Effector memory CD8-positive, alpha-beta T cell (primary cell): Measurements from ENCODE around the gene TSPOAP1.

Experiments
- ATAC-seq: fragments of 150-1000 bp; cut with Tn5 transposase; replicated peaks from 2 replicates; pipeline ENCODE4 v1.10.0; 2021; ENCODE audit warnings: mild to moderate bottlenecking, moderate library complexity
- DNase-seq, 3 experiments: peaks; one replicate each; pipeline ENCODE4 v3.0.0; 2021
- H3K27ac Mint-ChIP-seq, 2 donors: one replicate each; pipeline ENCODE4 v1.8.0; 2022; ENCODE audit warnings: mild to moderate bottlenecking in 2 of 2, mixed read lengths in 2 of 2, moderate library complexity in 2 of 2
- H3K27me3 Mint-ChIP-seq, 2 donors: one replicate each; pipeline ENCODE4 v1.8.0; 2022; ENCODE audit warnings: mixed read lengths in 2 of 2
- H3K36me3 Mint-ChIP-seq: one replicate; pipeline ENCODE4 v1.8.0; 2022; ENCODE audit warnings: mild to moderate bottlenecking, moderate library complexity, mixed read lengths; ENCODE audit not compliant: insufficient read depth
- H3K4me1 Mint-ChIP-seq, 2 donors: one replicate each; pipeline ENCODE4 v1.8.0; 2022; ENCODE audit warnings: low read depth in 2 of 2, mixed read lengths in 2 of 2
- H3K4me3 Mint-ChIP-seq, 2 donors: one replicate each; pipeline ENCODE4 v1.8.0; 2022; ENCODE audit warnings: mild to moderate bottlenecking in 2 of 2, mixed read lengths in 2 of 2, moderate library complexity in 2 of 2
- H3K9me3 Mint-ChIP-seq, 2 donors: one replicate each; pipeline ENCODE4 v1.8.0; 2022; ENCODE audit warnings: mixed read lengths in 2 of 2

Gene TSPOAP1

DNA sequence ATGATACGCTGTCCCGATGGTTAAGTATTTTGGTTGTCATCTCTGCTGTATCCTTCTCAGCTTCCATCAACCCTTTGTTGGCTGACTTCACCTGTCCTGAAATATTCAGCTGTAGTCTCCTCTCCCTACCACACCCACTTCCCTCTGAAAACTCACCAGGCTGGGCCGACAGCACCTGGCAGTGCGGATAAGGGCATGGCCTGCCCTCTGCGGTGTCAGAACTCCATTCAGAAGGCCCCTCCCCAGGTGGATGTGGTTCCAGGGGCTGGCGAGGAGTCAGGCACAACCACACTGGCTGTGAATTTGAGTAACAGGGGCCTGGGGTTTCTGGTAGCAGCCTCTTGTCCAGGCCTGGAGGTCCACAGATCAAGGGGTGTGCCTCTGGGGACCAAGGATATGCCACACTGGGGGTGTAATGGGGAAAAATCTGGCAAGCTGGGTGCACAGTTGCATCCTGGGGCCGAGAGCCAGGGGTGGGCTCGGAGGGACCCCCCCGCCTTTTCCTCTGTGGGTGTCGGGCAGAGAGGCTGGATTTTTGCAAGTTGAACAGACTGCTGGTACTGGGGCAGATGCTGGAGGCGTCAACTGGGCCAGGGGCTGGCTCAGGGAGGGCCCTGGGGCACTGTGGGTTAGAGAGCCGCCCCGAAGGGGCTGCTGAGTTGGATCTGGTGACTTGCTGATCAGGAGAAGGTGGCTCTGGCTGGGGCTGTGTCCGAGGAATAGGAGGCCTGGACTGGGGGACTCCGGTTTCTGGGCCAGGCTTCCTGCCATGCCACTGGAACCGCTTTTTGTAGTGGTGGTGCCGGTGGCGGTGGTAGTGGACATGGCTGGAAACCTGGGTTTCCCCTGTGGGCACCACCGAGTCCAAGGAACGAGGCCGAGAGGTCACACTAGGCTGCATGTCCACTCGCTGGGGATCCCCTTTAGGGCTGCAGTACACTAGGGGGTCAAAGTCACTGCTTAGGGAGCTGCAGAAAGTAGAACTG lies 29.0 kb upstream of the TSPOAP1 start:
- H3K4me1 Mint-ChIP-seq, result peaks cover 13 to 28% of the 10 kb centered on the region in 2 donors
- peak overlapping the region in 1 of 2 donors; percentile 57 for H3K27ac Mint-ChIP-seq
- H3K36me3 Mint-ChIP-seq, result peaks cover 12% of the 10 kb centered on the region
- H3K27me3 Mint-ChIP-seq, result no peaks in the 10 kb centered on the region
- ATAC-seq (no peak), DNase-seq (no peak)
- H3K4me3 Mint-ChIP-seq, result no peak overlapping the region
- no peaks in the 10 kb centered on the region for H3K9me3 Mint-ChIP-seq

GRCh38 chr17:58356231-58356630 lies 27.6 kb upstream of the TSPOAP1 start:
- H3K27me3 Mint-ChIP-seq, result no peaks in the 10 kb centered on the region
- peaks cover 19 to 32% of the 10 kb centered on the region in 2 donors for H3K4me1 Mint-ChIP-seq
- peak overlapping the region; percentile 2 to 75 for H3K27ac Mint-ChIP-seq
- H3K4me3 Mint-ChIP-seq, result no peak overlapping the region
- ATAC-seq (no peak), DNase-seq (no peak)
- H3K9me3 Mint-ChIP-seq, result no peaks in the 10 kb centered on the region
- H3K36me3 Mint-ChIP-seq, result peaks cover 26% of the 10 kb centered on the region

- Mint-ChIP-seq H3K4me1 (peaks cover 21 to 35% of the 10 kb centered on the region in 2 donors), H3K4me3 (no peak overlapping the region), H3K9me3 (no peaks in the 10 kb centered on the region), H3K36me3 (peaks cover 42% of the 10 kb centered on the region), H3K27ac (peak overlapping the region; percentile 57 to 75), H3K27me3 (no peaks in the 10 kb centered on the region)
- ATAC-seq (no peak), DNase-seq (no peak)
Observed at GRCh38 chr17:58354541-58355216, 26.1 kb upstream of the TSPOAP1 start.

DNA sequence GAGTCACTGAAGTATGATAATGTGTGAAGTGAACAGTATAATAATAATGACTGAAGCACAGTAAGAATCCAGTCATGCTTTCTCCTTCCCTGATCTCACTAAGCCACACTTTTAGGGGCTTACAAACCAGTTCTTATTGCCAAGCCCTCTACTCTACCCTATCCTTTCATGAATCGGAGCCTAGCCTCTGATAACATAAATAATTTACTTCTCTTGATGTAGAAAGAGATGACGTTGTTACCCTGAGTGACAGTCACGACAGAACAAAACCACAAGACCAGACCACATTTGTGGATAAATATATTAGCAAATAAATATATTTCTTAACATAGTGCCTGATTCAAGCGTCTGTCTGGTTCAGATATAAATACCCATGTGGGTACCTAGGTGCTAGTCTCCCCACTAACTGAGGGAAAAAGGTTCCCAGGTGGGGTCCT lies 24.8 kb upstream of the TSPOAP1 start:
- Mint-ChIP-seq H3K27me3 (no peaks in the 10 kb centered on the region), H3K4me1 (peaks cover 28 to 45% of the 10 kb centered on the region in 2 donors), H3K9me3 (no peaks in the 10 kb centered on the region), H3K4me3 (peak overlapping the region; percentile 95 to 96), H3K36me3 (peaks cover 54% of the 10 kb centered on the region), H3K27ac (peak overlapping the region; percentile 94 to 97)
- DNase-seq, result no peak
- ATAC-seq, result no peak

- Mint-ChIP-seq H3K36me3 (peaks cover 59% of the 10 kb centered on the region), H3K27ac (peak overlapping the region; percentile 94 to 97), H3K4me1 (peaks cover 29 to 48% of the 10 kb centered on the region in 2 donors), H3K4me3 (peak overlapping the region; percentile 95 to 96), H3K9me3 (no peaks in the 10 kb centered on the region), H3K27me3 (no peaks in the 10 kb centered on the region)
- peak in 1 of 3 experiments; percentile 15 for DNase-seq
- ATAC-seq, result no peak
Observed at GRCh38 chr17:58352596-58353388, 24.2 kb upstream of the TSPOAP1 start.

DNA sequence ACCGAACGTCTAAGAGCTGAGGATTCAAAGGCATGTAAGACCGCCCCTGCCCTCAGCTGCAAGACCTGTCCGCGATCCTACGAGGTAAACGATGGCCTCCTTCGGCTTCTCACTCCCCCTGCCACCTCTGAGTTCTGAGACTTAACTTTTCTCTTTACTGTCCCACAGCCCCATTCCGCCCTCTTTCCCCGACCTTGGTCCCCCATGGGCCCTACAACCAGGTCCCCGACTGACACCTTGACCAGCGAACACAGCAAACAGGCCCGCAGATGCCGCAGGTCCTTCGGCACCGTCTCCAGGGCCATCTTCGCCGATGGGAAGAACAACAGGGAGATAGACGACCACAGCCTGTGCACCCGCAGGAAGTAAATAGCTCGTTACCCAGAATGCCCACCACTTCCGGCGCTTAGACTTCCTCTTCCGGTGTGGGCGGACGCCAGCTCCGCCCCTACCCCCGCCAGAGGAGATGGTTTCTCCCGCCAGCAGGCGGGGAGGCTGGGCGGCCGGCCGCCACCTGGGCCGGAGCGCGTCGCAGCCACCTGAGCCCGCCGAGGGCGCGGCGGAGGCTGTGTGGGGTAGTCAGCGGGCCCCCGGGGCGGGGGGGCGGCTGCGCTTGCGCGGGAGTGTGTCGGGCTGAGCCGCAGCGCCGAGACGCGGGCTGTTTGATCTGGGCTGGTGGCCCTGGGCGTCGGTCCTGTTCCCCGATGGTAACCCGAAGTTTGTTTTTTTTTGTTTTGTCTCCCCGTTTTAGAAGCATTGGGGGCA lies 23.4 kb upstream of the TSPOAP1 start, which contains the start of gene SUPT4H1:
Gene SUPT4H1 (minus strand): TSS at position 371 of the 765 bp plus-strand sequence. CDS start 66 bp downstream, at position 305.
- Mint-ChIP-seq H3K36me3 (peaks cover 67% of the 10 kb centered on the region), H3K4me3 (peak within 1 kb of the TSS; percentile 95 to 96), H3K9me3 (no peaks in the 10 kb centered on the region), H3K27ac (peak within 1 kb of the TSS; percentile 94 to 97), H3K4me1 (peaks cover 31 to 55% of the 10 kb centered on the region in 2 donors), H3K27me3 (no peaks in the 10 kb centered on the region)
- ATAC-seq (peak; percentile 95), DNase-seq (peak; percentile 87 to 91 (median 91))

- Mint-ChIP-seq H3K4me3 (peak overlapping the region; percentile 95 to 96), H3K27me3 (no peaks in the 10 kb centered on the region), H3K9me3 (no peaks in the 10 kb centered on the region), H3K36me3 (peaks cover 75% of the 10 kb centered on the region), H3K27ac (peak overlapping the region; percentile 94 to 97), H3K4me1 (peaks cover 31 to 57% of the 10 kb centered on the region in 2 donors)
- DNase-seq (no peak), ATAC-seq (no peak)
Observed at GRCh38 chr17:58351182-58351581, 22.6 kb upstream of the TSPOAP1 start.

DNA sequence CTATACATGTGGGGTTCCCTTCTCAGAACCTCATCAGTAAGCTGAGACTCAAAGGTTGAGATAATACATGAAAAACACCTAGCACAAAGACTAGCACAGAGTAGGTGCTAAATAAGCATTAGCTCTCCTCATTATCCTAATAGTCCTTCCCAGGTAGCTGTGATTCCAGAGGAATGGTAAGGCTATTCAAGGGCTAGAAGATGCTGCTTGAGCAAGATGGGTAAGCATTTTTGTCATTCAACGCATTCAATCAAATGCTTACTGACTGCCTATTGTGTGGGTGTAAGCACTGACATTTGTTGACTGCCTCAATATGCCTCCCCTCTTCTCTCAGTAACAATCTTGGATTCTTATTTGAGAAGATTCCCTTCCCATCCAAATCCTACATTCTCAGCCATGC lies 19.4 kb upstream of the TSPOAP1 start:
- Mint-ChIP-seq H3K9me3 (no peaks in the 10 kb centered on the region), H3K27ac (peak overlapping the region; percentile 32 to 64), H3K36me3 (peaks cover 96% of the 10 kb centered on the region), H3K4me3 (no peak overlapping the region), H3K4me1 (peaks cover 46 to 69% of the 10 kb centered on the region in 2 donors), H3K27me3 (no peaks in the 10 kb centered on the region)
- DNase-seq (no peak), ATAC-seq (no peak)

DNA sequence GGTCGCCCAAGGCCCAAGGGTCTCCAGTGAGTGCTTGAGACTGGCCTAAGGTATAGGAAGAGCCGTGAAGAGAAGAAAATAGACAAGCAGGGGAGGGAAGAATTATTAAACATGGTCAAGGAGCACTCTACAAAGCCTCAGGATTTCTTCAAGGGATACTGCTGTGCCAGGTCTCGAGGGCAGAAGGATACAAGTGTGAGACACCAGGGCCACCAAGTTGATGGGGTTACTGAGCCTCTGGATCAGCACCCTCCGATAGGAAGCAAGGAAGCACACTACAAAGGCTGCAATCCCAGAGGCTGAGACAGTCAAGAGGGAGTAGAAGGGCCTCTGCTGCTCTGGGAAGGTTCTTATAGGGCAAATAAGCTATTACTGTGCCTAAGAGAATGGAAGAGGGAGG lies 16.9 kb upstream of the TSPOAP1 start:
- H3K27me3 Mint-ChIP-seq, result no peaks in the 10 kb centered on the region
- peaks cover 52 to 77% of the 10 kb centered on the region in 2 donors for H3K4me1 Mint-ChIP-seq
- peak overlapping the region; percentile 95 to 98 for H3K27ac Mint-ChIP-seq
- H3K4me3 Mint-ChIP-seq, result peak overlapping the region; percentile 90 to 100
- H3K9me3 Mint-ChIP-seq, result no peaks in the 10 kb centered on the region
- no peak for ATAC-seq
- DNase-seq, result no peak
- H3K36me3 Mint-ChIP-seq, result peaks cover 86% of the 10 kb centered on the region

DNA sequence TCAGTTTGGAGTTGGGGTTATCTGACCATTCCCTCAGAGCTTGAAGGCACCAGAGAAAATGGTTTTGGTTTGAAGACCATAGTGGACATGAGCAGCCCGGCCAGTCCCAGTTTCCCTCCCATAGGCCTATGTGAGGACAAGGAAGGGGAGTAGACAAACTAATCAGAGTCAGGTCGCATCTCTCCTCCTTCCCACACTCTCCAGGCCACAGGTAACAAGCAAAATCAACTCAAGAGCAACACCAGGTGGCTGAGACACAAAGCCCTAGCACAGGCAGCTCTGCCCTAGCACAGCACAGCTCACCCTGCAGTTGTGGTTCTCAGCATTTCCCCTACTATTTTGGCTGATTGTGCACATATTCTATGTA lies 16.2 kb upstream of the TSPOAP1 start:
- H3K9me3 Mint-ChIP-seq, result no peaks in the 10 kb centered on the region
- DNase-seq, result peak; percentile 60 to 69 (median 61)
- peaks cover 83% of the 10 kb centered on the region for H3K36me3 Mint-ChIP-seq
- peaks cover 58 to 81% of the 10 kb centered on the region in 2 donors for H3K4me1 Mint-ChIP-seq
- H3K27ac Mint-ChIP-seq, result peak overlapping the region; percentile 95 to 98
- peak overlapping the region; percentile 90 to 100 for H3K4me3 Mint-ChIP-seq
- ATAC-seq, result peak; percentile 70
- no peaks in the 10 kb centered on the region for H3K27me3 Mint-ChIP-seq

GRCh38 chr17:58344047-58344790 lies 15.6 kb upstream of the TSPOAP1 start:
- Mint-ChIP-seq H3K36me3 (peaks cover 77% of the 10 kb centered on the region), H3K27ac (peak overlapping the region; percentile 95 to 98), H3K9me3 (no peaks in the 10 kb centered on the region), H3K4me1 (peaks cover 58 to 82% of the 10 kb centered on the region in 2 donors), H3K27me3 (no peaks in the 10 kb centered on the region), H3K4me3 (peak overlapping the region; percentile 90 to 100)
- ATAC-seq (peak; percentile 86), DNase-seq (peak; percentile 84)

DNA sequence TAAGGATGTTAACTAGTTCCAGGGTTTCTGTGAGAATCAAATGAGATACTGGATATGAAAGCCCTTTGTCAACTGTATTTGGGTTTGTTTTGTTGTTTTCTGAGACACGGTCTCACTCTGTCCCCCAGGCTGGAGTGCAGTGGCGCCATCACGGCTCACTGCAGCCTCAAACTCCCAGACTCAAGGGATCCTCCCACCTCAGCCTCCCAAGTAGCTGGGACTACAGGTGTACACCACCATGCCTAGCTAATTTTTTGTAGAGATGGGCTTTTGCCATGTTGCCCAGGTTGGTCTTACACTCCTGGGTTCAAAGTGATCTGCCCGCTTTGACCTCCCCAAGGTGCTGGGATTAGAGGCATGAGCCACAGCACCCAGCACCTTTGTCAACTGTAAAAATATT lies 14.5 kb upstream of the TSPOAP1 start:
- peak overlapping the region; percentile 95 to 98 for H3K27ac Mint-ChIP-seq
- DNase-seq (no peak), ATAC-seq (no peak)
- H3K9me3 Mint-ChIP-seq, result no peaks in the 10 kb centered on the region
- no peaks in the 10 kb centered on the region for H3K27me3 Mint-ChIP-seq
- H3K4me3 Mint-ChIP-seq, result peak overlapping the region; percentile 90 to 100
- peaks cover 65 to 85% of the 10 kb centered on the region in 2 donors for H3K4me1 Mint-ChIP-seq
- peaks cover 72% of the 10 kb centered on the region for H3K36me3 Mint-ChIP-seq
